Measurements from ENCODE around the gene CDK19.
"Not testable (repeated sequence)": the region's sequence is repeated elsewhere in the genome, so short reads cannot be mapped to it uniquely, and the experiment has no call there.

CDK19 gene

DNA sequence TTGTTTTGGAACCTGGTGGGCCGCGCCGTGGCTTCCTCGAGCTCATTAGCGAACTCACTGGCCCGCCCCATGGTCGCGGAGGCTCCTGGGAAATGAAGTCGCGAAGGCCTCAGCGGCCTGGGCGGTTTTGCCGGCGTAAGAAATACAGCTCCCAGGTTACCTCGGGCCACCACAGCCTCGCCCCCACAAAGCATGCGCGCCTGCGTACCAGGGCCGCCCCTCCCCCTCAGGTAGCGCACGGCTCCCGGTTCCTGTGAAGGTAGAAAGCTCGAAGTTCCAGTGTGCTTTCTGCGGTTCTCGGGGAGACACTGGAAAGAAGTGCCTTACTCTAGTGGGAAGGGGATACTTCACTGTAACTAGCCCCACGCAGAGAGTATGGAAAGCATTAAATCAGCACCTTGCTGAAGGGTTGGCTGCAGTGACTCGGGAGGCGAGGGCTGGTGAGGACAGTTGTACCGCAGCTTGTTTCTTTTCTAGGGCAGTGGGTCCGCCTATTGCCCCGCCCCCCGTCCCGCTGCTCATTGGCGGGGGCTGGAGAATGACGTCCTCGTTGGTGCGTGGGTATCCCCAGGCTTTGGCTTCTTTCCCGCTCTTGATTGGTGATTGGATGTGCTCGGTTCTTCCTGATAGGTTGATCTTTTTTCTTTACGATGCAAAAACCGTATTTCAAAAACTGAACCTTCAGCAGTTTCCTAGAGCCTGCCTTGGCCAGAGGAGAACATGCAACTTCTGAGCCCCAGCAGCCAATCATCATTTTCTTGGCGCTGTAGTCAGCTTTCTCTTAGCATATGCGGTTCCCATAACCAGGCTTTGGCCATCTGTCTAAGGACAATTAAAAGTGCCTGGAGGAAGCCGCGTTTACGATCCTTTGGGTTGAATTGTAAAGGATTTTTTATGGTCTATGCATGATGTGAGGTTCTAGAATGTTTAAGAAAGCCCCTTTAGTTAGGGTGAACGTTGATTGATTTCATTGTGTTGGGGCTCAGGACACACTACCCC is at the start of gene CDK19:
CDK19 (minus strand) TSS at position 59 of the 999 bp plus-strand sequence. CDS start 333 bp downstream, outside the sequence.
- peak; percentile 99 for DNase-seq

DNA sequence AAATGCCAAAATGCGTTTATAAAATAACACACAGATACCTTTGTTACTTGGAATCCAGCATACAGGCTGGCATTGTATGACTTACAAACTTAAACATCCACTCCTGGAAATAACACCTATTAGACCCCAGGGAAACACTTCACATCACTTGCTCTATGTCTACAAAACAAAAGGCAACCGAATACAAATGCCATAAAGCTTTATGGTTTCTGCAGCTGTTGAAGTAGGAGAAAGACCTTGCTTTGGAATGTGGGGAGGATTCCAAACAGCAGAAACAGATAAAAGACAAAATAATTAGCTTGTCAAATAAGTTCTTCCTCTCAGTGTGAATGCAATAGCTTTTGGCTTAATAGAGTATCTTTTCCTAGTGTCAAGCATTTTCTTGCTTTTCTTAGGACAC is 49.6 kb upstream of the CDK19 start:
- DNase-seq: no peak

DNA sequence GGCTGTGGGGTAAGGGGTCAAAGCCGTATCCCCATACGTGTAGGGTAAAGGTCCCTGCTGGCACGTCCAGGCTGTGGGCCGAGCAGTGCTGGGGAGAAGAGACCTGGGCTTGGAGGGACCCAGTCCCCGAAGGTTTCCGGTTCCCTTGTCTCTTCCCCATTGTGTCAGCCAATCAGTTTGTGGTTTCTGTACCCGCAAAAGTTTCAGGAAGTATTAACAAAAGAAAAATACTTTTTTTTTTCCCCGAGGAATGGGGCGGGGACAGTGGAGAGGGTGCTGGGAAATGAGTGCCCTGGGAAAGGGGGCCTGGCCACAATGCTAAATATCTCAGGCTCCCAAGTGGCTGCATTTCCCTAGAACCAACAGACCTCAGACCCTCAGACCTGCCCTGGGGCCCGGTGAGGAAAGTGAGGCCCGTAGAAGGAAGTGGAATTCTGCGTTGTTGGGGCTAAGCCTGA is 44.1 kb upstream of the CDK19 start:
- no peak for DNase-seq

DNA sequence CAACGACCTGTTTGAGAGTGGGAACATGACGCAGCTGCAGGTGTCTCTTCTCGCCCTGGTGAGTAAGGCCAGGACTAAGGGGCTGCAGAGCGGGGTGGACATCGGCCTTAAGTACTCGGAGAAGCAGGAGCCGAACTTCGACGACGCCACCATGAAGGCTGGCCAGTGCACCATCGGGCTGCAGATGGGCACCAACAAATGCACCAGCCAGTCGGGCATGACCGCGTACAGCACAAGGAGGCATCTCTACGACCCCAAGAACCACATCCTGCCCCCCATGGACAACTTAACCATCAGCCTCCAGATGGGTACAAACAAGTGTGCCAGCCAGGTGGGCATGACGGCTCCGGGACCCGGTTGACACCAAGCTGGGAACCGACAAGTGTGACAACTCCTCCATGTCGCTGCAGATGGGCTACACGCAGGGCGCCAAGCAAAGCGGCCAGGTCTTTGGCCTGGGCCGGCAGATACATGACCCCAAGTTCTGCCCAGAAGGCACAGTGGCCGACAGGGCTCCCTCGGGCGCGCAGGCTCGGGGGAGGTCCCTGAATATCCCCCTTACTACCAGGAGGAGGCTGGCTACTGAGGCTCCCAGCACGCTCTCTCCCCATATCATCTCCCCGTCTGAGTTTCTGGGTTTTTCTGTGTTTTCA is 43.4 kb upstream of the CDK19 start:
- no peak for DNase-seq

DNA sequence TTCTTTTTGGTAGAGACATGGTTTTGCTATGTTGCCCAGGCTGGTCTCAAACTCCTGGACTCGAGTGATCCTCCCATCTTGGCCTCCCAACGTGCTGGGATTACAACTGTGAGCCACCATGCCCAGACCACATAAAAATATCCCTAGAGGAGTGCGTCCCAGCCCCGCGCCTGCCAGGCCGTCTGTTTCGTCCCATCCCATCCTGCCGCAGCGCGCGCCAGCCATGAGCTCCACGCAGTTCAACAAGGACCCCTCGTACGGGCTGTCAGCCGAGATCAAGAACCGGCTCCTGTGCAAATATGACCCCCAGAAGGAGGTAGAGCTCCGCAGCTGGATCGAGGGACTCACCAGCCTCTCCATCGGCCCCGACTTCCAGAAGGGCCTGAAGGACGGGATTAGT is 42.7 kb upstream of the CDK19 start:
- DNase-seq: no peak

DNA sequence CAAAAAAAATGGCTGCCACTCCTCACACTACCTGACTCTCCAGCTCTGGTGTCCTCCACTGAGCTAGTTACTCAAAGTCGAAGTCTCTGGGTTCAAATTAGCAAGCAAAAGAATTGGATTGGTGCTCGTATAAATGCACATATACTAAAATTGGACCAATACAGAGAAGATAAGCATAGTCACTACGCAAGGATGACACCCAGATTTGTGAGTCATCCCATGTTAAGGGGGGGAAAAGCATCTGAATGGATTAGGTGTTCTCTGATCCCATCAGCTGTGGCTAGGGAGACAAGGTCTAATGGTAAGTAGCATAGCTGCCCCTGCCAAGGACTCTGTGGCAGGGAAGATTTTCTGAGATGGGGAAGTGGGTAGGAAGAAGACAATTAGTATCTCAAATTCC is 41.0 kb upstream of the CDK19 start:
- no peak for DNase-seq

DNA sequence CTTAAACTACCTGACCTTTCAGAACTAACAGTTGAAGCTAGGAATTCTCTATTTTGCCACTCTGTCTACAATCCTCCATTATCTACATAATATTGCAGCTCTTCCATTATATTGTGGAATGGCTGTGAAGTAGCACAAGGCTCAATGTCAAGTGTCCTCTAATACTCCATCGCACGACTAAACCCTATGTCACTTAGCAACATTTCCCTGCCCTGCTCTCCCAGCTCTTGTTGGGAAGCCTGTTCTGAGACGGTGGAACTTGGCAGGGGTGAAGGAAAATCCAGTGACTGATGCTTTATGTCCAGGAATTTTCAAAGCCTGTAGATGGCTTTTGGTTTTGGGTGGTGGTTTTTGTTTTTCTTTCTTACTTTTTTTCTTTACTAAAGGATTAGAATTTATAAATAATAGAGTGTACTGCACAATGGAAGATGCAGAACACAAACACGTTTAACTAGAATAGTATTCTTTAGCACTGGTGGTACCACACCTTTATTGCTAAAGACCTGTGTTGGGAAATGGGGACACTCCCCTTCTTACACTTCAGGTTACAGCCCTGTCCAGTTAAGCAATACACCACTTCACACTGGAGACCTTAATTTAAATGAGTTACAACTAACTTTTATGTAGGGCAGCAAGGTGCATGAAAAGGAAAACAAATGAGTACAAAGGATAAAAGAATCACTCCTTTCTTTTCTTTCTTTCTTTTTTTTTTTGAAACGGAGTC is 38.6 kb upstream of the CDK19 start:
- DNase-seq: no peak

DNA sequence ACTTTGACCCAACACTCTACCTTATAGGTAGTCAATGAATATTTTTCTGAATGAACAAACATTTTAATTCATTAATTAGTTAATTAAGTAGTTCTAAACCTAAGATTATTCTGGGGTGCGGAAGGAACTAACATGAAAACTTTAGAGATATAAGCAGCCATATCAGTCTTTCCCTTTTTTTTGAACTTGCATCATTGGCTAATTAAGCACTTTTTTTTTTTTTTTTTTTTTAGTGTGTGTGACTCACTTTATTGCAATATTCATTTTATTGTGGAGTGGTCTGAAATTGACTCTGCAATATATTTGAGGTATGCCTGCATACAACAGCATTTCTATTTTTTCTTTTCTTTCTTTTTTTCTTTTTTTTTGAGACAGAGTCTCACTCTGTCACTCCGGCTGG is 37.5 kb upstream of the CDK19 start:
- no peak for DNase-seq

DNA sequence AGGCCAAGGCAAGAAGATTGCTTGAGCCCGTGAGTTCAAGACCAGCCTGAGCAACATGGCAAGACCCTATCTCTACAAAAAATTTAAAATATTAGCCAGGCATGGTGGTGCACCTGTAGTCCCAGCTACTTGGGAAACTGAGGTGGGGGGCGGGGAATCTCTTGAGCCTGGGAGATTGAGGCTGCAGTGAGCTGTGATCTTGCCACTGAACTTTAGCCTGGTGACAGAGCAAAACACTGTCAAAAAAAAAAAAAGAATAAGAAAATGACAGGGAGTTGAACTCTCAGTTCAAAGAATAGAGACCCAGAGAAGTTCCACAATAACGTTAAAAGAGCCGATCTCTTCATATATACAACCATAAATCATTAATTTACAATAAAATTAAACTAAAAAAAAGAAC is 34.5 kb upstream of the CDK19 start:
- DNase-seq: no peak

DNA sequence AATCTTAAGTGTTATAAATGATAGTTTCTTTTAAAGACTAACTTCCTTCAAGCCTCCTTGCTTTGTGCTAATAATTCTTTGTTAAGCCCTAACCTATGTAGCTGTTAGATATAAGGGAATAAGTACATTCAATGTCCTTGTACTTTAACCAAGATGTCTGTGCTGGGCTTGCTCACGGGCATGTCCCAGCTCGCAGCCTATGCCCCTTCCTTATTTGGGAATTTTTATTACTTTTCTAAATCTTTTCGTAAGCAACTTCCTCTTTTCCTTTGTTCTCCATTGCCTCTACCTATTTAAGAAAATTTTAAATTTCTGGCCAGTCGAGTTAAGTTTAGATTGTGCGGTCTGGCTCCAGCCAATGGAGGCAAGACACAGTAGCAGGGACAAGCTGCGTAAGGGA is 26.0 kb upstream of the CDK19 start:
- no peak for DNase-seq

DNA sequence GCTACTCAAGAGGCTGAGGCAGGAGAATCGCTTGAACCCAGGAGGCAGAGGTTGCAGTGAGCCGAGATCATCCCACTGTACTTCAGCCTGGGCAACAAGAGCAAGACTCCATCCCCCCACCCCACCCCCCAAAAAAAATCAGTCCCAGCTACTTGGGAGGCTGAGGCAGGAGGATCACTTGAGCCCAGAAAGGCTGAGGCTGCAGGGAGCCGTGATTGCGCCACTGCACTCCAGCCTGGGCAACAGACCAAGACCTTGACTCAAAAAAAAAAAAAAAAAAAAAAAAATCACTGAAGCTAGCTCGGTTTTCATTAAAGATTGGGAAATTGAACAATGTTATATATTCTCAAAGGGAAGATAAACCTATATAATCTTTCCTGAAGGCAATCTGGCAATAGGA is 20.5 kb upstream of the CDK19 start:
- DNase-seq: not testable (repeated sequence)

DNA sequence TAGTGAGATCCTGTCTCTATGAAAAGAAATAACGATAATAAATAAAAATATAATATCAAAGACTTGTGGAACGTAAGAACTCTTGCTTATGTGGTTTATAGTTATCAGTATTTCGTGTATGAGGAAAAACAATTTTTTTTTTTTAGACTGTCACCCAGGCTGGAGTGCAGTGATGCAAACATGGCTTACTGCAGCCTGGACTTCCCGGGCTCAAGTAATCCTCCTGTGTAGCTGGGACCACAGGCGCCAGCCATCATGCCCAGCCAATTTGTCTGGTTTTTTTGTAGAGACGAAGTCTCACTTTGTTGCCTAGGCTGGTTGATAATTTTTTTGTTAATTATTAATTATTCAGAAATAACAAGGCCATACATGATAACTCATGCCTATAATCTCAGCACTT is 18.6 kb upstream of the CDK19 start:
- no peak for DNase-seq

DNA sequence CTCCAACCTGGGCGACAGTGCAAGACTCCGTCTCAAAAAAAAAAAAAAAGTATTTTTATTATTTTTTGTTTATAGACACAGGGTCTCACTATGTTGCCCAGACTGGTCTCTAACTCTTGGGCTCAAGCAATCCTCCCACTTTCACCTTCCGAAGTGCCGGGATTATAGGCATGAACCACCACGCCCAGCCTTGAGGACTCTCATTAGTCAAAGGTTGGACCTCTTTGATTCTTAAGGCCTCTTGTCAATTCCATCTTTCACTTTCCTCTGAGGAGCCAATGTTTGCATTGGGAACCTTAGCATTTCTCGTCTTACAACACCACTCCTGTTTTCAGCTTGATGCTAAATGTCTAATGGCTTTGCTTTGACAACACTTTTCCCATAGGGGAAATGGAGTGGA is 16.1 kb upstream of the CDK19 start:
- DNase-seq: no peak

DNA sequence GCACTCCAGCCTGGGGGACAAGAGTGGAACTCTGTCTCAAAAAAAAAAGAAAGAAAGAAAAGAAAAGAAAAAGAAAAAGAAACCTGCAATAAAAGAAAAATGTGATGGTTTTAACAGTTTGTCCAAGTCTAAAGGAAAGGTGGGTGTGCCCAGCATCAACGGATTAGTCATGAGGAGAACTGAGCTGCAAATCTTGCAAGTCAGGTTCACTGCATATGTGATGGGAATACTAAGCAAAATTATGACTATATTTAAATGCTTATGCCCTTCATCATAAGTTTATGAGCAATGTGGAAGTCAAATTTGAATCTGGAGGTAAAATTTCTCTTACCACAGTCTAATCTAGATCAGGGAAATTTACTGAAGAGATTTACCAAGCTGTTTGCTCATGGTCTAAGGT is 13.1 kb upstream of the CDK19 start:
- DNase-seq: no peak

DNA sequence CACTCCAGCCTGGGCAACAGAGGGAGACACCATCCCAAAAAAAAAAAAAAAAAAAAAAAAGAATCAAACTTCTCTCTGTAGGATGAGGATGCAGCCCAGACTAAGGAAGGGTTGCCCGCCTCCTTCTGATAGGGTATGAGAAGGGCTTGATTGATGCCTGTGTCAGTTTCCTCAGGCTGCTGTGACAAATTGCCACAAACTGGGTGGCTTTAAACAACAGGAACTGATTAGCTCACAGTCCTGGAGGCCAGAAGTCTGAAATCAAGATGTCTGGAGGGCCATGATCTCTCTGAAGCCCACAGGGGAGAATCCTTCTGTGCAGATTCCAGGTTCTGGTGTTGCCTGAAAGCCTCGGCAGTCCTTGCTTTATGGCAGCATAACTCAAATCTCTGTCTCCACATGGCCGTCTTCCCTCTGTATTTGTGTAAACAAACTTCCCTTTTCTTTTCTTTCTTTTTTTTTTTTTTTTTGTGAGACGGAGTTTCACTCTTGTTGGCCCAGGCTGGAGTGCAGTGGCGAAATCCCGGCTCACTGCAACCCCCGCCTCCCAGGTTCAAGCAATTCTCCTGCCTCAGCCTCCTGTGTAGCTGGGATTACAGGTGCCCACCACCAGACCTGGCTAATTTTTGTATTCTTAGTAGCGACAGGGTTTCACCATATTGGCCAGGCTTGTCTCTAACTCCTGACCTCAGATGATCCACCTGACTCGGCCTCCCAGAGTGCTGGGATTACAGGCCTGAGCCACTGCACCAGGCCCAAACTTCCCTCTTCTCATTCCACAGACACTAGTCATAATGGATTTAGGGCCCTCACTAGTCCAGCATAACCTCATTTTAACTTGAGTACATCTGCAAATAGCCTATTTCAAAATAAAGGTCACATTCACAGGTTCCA is 11.2 kb upstream of the CDK19 start:
- no peak for DNase-seq

DNA sequence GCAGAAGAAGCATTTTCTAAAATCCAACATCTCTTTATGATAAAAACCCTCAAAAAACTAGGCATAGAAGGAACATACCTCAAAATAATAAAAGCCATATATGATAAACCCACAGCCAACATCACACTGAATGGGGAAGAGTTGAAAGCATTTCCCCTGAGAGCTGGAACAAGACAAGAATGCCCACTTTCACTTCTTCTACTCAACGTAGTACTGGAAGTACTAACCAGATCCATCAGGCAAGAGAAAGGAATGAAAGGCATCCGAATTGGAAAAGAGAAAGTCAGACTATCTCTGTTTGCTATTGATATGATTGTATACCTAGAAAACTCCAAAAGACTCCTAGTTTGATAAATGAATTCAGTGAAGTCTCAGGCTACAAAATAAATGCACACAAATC is 7.9 kb upstream of the CDK19 start:
- DNase-seq: no peak

DNA sequence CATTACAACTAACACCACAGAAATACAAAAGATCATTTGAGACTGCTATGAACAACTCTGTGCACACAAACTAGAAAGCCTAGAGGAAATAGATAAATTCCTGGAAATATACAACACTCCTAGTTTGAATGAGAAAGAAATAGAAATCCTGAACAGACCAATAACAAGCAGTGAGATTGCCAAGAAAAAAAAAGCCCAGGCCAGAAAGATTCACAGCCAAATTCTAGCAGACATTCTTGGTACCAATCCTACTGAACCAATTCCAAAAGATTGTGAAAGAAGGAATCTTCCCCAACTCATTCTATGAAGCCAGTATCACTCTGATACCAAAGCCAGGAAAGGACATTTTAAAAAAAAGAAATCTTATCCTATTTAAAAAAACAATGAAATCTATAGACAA is 7.0 kb upstream of the CDK19 start:
- DNase-seq: no peak

DNA sequence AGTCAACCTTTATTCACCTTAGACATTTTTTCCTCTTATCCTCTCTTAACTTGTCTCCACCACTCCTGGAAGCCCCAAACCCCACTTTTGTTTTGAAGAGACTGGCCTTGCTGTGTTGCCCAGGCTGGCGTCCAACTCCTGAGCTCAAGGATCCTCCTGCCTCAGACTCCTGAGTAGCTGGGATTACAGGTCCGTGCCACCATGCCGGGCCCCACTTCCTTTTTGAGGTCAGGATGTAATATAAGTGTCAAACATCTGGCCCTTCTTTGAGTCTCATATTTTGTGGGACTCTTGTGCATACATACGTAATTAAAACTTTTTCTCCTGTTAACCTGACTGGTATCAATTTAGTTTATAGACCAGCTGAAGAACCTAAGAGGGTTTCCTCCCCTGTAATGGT is 1.4 kb upstream of the CDK19 start:
- no peak for DNase-seq

DNA sequence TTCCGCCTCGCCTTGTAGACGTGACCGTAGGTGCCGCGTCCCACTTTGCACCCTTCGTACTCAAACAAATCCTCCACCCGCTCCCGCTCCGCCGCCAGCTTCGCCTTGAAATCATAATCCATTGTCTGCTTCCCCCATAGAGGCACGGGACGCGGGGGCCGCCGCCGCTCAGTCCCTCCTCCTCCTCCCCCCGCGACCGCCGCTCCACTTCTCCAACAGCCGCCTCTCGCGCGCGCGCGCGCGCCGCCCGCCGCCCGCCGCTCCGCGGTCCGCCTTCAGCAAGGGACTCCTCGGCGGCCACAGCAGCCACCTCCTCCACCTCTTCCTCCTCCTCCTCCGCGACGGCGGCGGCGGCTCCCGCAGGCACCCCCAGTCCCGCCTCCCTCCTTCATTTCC is 256 bp downstream of the CDK19 start:
- no peak for DNase-seq

DNA sequence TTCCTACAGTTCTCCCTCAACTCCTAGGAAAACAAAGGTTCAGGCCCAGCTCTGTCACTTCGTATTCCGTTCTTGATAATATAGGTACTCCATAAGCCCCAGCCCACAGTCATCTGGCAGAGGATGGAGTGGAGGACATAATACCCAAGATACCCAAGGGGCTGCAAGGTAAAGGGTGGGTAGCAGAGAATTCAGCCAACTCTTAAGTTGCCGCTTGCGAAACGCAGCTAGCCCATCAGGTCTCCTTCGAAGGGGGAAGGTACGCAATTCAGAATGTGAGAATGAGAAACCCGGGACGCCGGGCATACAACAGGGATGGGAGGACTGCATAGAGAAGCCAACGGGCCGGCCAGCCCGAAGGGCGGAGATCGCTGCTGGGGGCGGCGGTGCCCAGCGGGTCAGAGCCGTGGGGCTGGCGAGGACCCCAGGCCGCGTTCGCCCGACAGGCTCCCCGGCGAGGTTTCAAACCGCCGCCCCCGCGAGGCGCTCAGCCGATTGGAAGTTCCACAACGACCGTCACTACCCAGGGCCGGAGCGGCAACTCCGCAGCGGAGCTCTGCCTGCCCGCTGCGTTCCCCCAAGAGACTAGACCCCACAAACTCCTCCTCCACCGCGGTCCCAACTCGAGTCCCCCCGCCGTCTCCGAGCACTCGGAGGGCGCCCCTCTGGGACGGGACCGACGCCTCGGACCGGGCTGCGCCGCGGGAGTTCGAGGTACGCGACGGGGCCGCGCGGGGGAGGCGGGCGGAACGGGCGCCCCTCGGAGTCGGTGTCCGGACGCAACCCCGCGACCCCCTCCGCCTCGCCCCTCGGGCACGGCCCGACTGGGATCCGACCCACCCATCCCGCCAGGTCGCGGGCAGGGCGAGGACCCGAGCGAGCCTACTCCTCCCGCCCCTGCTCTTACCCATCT is 911 bp downstream of the CDK19 start:
- peak; percentile 61 for DNase-seq

DNA sequence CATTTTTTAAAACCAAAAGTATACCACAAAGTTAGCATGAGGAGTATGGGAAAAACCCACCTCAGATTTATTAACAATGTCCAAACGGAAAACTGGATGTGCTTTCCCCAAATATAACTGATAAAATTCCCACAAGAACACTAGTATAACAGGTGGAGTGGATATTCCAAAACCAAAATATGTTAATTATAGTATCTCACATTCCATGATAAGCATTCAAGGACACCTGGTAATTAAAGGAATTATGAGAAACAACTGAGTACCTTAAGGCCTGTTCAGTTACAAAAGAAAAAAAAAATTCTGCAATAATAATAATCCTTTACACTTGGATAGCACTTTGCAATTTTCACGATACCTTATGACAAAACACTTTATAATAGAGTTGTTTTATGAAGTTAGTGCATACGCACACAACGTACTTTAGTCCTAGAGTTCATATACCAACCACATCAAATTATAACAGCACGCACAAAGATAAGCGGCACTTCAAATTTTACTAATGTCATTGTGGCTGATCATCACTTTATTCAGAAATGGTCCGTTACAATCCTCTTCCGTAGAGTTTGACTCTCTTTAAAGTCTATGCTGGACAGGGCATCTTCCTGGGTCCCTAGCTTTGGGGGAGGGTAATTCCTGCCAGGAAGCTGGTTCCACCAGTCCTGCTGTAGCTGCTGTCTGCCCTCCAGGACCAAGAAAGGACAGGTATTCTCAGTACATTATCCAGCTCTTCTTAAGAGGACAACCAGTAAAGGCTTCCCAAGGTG is 1.7 kb downstream of the CDK19 start:
- DNase-seq: no peak
